HG02852 (cell line): ENCODE measurements around the gene SEC61A1.
A peak's percentile ranks its signal among the peaks of the same experiment; 100 is the strongest.

Experiments
- ATAC-seq: cut with Tn5 transposase; IDR thresholded peaks from one replicate; pipeline ENCODE4 v1.9.1; 2021; ENCODE audit warnings: mild to moderate bottlenecking, moderate library complexity; ENCODE audit not compliant: unreplicated experiment

The SEC61A1 gene

DNA sequence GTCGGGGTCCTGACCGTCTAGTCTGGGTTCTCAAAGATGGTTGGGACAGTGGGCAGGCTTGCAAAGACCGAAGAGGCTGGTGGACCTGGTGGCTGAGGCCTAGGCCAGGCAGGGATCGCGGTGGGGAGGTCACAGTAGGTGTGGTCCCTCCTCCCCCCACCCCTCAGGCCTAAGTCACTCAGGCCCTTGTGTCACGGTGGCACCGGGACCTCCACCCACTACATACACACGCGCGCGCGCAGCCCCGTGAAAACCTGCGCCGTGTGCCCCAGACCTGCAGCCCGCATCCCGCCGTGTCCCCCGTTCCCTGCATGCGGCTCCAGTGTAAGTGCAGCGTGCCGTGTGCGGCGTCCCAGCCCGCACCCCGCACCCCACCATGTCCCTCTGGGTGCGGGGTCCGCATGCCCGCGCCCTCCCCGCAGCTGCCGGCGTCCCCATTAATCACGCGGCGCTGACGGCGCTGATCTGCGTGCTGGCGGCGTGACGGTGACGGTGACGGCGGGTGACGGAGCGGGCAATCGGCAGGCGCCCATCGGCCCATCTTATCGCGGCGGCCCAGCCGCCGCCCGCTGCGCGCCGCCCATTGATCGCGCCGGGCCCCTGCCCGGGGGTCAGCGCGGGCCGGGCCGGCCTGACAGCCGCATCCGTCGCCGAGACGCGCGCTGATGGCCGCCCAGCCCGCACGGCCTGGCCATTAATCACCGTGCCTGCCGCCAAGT, 24.4 kb downstream of the SEC61A1 start:
- ATAC-seq, result no peak

DNA sequence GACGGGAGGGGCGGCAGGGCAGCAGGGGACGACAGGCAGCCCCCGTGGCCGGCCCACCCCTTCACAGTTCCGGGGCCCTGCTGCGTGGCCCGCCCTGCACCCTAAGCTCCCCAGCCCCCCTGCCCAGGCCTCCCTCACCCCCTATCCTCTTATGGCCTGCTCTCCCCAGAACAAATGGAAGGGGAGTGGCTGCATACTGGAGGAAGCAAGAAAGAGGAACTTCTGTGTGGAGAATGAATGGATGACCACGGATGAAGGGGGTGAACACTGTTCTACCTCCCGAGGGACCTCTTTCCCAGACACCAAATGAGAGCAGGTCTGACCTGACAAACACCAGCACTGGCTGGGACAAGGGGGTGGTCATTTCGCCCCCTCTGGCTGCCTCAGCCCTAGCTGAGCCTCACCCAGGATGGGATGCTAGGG, 25.0 kb downstream of the SEC61A1 start:
- ATAC-seq, result no peak

DNA sequence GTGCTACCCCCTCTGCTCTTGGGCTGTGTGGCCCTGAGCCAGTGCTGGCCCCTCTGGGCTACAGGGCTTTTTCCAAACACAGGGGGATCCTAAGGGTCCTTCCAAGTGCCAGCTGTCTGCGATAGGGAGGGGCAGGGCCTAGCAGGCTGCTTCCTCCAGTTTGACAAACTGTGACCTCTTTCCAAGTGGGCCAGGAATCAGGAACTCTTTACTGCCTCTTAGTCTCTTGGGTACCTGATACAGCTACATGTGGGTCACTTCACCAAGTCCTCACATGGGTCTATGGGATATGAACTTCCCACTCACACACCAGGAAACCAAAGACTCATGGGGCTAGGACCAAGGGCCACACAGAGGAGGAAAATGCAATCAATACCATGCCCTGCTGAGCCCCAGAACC, 25.4 kb downstream of the SEC61A1 start:
- ATAC-seq, result no peak

DNA sequence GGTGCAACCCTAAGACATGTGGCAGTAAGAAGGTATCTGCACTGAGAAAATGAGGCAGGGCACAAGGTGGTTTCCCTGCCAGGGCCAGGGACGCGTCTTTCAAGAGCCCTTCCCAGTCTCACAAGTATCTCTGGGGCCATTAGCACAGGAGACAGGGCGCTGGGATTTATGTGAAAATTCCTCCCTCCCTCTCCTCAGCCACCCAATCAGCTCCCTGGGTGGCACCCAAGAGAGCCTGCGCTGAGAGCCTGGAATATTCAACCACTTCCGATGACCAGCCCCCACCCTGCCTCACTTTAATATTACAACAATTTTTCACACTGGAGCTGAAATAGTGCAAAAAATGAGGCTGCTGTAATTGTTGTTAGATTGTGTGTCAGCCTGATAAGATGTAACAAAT, 26.1 kb downstream of the SEC61A1 start:
- no peak for ATAC-seq

DNA sequence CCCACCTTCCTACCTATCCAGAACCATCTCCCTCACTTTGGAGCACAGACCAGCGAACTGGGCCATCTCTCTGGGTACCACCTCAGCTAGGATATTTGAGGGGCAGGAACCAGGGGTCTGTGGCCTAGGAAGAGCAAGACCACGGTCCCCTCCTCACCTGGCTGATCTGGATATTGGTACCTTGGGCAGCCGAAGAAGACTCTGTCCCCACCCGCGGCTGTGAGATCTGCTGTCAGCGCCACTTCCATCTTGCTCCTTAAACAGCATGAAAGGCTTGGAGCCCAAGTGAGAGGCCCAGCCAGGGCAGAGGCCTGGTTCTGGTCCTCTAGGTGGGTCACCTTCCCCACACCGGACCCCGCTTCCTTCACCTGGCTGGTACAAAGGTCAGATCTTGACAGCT, 26.6 kb downstream of the SEC61A1 start:
- no peak for ATAC-seq

DNA sequence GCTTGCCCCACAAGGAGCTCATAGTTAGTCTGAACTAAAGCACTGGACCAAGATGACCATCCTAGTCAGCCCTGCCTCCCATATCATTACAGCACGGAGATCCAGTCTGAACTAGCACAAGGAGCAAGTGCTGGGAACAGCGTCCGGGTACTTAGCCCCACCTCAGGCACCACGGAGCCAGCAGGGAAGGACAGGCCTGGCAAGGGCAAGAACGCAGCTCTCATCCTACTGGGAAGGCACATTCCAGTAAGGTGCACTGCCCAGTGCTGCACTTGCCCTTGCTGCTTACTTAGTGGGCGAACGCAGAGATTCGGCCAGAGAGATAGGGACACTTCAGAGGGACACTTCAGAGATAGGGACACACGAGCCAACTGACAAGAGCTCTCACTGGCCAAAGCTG, 27.6 kb downstream of the SEC61A1 start:
- ATAC-seq, result no peak

DNA sequence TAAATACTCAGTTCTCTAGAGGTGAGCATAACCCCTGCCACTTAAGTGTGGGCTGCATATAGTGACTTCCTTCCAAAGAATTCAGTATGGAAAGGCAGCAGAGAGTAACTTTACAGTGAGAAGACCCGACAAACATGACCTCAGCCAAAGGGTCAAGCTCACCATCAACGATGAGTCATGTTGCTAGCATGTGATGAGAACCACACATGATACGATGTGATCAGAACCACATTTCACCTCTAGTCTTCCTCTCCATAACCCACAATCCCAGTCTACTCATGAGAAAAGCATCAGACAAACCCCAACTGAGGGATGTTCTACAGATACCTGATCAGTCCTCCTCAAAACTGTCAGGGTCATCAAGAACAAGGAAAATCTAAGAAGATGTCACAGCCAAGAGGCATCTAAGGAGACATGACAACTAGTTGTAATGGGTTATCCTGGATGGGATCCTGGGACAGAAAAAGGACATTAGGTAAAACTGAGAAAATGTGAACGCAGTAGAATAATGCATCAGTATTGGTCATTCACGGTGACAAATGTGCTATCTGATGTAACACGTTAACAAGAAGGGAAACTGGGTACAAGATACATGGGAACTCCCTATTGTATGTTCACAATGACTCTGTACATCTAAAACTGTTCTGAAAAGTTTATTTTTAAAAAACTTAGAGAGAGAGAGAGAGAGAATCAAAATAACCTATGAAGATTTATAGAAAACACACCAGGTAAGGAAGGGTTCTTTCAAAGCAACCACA, 28.3 kb downstream of the SEC61A1 start:
- ATAC-seq, result no peak

DNA sequence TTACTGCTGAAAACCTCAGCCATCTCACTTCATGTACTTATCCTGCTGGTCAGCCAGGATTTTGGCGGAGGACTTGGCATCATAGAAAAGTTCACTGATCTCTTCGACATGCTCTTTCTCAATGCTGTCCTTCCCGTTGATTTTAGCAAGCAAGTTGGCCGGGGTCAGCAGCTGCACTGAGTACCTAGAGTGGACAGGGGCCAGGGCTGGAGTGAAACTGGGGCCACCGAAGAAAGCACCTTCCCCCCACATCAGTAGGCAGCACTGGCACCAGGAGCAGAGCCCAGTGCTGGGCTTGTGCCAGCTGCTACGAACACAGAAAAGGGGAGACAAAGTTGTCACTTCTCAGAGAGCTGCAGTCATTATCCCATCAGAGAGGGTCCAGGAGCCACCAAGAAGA, 29.0 kb downstream of the SEC61A1 start:
- no peak for ATAC-seq

DNA sequence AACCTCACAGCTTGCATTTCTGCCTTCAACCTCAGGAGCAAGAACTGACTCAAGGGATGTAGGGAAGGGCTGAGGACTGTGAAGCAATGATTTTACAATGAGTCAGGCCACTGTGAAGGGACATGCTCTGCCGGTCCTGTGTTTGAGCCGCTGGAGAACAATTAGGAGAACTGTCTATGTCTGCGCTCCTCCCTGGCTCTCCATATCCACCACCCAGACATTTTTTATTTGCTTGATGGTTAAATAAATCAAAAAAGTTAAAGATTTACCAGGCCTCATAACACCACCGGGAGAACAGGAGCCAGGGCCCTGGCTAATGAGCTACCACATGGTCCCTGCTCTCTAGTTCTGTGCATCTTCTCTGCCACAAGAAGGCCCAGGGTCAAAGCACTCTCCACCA, 29.6 kb downstream of the SEC61A1 start:
- no peak for ATAC-seq

DNA sequence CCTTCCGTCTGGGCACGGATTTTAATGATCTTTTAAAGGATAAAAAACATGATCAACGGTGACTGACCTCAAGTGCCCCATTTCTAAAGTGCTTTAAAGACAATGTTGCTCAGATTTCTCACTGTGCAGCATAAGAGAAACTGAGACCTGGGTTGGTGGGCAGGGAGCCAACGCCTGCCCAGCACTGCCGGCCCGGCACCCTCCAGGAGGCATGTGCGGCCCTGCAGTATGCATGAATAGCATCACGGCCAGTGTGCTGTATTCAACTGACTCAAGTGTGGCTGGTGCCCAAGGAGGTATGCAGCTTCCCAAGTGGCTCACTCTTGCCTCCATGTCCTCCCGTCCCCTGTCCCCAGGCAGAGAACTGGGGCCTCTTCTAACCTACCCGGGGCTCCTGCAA, 30.3 kb downstream of the SEC61A1 start:
- ATAC-seq, result no peak

DNA sequence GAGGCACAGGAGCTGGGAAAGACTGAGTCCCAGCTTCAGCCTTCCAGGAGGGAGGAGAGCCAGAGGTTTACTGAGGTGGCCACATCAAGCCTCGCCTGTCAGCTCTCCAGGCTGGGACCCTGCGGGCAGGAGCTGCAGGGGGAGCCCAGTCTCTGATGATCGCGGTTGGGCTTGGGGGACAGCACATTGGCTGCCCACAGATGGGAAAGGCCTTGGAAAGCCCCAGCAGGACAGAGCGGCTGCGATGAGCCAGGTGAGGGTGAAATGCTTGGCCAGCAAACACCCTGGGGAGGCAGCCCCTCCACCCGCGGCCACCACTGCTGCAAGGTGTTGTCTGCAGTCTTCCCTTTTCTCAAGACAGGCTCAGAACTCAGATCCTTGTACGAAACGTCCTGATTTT, 31.2 kb downstream of the SEC61A1 start:
- ATAC-seq, result no peak

DNA sequence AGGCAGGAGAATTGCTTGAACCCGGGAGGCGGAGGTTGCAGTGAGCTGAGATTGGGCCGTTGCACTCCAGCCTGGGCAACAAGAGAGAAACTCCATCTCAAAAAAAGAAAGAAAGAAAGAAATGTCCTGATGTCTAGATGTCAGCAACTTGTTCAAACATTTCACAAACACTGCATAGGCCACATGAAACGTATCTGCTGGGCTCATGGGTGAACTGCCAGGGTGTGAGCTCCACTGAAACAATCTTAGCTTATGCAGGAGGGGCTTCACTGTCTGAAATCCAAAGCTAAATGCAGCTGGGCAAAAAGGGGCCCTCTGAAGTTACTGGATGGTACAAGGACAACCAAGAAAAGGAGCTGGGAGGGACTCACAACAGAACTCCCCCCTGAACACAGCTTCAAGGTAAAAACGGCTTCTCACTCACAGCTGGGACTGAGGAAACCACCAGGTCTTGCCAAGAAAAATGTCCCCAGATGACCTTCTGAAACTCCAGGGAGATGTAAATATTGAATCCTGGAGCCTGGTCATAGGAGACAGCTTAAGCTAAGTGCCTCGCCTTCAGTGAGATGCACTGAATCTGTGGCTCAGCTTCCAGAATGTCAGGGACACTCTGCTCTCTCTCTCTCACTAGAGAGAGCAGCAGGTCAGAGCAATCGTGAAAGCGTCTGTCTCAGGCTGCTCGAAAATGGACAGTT, 31.9 kb downstream of the SEC61A1 start:
- ATAC-seq, result no peak

DNA sequence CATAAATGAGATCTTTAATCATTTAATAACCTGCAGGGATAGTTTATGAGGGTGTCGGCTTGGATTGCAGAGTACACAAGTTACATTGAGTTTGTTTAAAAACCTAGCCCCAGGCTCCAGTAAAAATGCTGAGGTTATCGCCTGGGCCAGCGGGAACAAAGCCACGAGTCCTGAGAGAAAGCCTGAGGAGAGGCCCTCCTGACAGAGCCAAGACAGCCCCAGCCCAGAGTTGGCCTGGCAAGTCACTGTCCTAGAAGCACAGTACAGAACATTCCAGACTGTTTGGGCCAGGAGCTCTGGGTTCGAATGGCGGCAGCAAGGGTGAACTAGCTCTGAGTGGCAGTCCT, 32.4 kb downstream of the SEC61A1 start:
- ATAC-seq, result no peak

DNA sequence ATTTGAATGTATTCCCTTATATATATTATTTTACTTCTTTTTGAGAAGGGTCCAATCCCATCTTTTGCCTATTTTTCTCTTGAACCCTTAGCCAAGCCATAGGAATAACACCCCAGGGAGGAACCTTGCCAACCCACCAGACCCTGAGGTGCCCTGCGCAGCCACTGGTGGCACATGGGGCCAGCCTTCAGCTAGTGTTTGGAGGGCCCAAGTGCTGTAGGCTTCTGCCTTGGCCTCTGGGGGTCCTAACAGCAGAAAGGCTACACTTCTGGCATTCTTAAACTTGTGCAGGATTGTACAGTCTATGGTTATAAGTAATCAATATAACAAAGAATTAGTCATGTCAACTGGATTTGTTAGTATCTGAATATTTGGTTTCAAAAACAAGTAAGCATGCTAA, 36.9 kb downstream of the SEC61A1 start:
- no peak for ATAC-seq

DNA sequence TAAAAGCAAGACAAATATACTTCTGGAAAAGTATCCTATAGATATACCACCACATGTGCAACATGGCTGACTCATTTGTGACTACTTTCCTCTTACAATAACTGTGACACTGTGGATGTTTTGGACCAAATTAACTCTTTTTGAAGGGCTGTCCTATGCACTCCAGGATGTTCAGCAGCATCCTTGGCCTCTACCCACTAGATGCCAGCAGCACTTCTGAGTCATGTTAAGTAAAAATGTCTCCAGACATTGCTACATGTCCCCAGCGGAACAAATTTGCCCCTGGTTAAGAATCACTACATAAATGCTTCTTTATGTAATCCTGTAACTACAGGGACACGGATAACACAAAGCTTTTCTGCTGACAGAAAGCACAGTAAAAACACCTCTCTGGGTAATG, 39.3 kb downstream of the SEC61A1 start:
- no peak for ATAC-seq

DNA sequence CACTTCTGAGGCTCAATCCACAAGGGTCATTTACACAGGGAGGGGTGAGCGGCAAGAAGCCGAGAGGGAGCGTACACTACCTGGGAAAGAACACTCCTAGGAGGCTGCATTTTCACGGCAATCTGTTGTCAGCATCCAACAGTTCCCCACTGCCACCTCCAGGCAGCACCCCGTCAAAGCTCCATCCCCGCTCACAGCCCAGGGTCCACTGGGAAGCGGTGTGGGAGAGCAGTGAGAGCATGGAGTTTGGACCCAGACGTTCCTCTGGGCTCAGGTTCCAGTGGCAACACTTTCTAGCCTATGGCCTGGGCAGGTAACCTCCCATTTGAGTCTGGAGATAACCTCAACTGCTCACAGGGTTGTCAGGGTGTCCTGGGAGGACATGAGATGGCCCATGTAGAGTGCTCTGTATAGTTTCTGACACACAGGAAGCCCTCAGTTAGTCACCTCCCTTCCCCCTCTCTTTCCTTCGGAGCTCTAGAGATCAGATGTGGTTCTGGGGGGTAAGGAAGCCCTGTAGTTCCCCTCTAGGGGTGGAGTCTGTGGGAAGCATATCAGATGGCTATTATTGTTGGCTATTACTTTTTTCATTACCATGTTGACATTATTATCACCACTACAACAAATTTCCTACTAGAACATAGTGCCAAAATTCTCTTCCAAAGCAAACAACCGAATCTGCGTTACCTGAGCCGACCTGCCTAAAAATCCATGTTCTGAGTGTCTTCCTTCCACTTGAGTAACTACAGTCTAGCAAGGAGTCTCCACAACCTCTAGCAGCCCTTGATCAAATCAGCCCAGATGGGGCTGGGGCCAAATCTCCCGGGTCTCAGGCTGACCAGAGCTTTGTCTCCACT, 42.3 kb downstream of the SEC61A1 start:
- ATAC-seq, result no peak

DNA sequence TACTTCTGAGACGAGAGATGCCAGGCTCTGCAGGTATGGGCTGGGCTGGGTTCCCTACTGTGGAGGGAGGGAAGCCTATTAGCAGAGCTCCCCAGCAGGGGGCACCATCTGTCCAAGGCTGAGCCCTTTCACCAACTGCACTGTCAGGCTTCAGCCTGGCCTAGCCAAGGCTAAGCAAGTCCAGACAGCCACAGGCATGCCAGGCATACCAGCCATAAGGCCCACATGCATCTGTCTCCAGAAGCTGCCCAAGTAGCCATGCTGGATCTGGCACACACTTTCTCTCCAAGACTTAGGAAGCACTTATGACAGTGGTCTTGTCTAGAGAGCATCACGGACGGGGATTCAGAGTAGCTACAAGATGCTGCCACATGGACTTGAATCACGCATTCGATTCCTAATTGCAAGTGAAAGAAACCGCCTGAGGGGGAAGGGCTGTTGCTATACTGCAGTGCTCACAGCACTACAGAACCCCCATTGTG, 43.0 kb downstream of the SEC61A1 start:
- peak; percentile 83 for ATAC-seq

DNA sequence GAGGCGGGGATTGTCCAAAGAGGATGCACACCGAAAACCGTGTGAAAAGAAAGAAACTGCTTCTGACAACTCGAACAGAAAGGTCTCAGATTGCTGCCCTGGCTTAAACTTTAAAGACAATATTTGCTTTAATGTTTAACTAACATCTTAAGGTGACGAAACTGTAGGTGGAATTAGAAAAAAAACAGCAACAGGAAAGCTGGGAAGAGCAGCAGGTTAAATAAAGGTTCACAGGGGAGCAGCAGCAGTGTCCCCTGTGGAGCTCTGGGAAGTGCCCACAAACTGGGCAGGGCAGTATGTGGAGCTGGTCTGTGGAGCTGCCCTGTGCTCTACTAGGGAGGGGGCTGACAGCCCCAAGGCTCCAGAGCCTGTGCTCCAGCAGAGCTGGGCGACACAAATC, 46.0 kb downstream of the SEC61A1 start:
- no peak for ATAC-seq

DNA sequence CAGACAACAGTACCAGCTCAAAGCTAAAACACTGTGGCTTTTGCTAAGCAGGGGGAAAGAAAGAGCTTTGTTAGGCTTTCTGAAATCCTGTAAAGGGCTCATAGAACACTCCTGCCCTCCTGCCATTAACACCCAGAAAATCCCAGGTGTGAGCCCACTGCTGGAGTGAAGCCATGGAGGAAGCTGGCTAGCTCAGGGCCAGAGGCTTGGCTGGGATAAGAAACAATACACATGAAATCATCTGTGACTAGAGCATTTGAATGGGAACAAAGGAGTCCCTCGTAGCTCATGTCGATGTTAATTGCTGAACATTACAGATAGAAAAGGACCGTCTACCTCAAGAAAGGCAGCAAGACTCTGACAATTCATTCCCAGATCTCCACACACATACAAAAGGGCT, 47.9 kb downstream of the SEC61A1 start:
- no peak for ATAC-seq

DNA sequence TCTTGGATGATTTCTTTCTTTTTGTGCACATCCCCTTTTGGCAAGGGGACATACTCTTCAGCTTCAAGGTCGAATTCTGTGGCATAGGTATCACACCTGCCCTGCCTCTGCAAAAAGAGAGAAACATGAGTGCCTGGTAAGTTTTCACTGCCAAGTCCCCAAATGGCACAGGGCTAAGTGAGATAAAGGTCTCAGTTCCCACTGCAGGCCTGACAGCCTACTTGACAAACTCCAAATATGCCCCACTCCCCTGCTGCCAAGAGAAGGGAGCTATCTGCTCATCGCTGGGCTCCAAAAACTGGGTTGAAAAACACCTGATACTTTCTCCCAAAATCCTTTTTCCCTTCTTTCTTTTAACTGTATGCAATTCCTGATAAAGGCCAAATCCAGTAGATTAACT, 48.4 kb downstream of the SEC61A1 start:
- ATAC-seq, result no peak

DNA sequence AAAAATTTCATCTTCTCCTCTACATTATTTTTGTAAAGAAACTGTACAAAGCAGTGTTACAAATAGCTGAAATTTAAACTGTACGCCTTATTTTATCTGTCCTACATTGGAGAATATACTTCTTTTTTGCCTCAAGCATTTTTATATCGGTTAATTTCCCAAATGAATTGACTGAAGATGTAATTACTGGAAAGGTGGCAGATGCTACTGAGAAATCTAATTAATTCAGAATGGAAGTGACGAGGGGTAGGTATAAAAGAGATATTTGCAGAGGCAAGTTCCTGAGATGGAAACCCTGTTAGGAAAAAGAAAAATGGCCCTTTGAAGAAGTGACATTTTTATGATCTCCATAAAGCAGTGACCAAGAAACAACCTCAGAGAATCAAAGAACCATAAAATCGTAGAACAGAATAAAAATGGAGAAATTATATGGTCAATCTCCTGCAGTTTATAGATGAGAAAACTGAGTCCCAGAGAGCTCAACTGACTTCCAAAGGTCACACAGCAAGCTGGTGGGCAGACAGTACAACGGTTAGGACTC, 51.0 kb downstream of the SEC61A1 start:
- no peak for ATAC-seq
